Suprapubic skin (tissue), 4 donors: ENCODE measurements around the gene A3GALT2. TPM values are rescaled to one million over a fixed set of nuclear protein-coding genes. Genes with fewer than 3 reads are reported as not detected.

ENCODE experiments used
- DNase-seq, 2 donors: peaks; one replicate each; pipeline ENCODE4 v3.0.0-alpha.2; 2019; ENCODE audit warnings: low spot score in 2 of 2
- H3K27ac ChIP-seq: fragments of 200-600 bp; sonication (generic); one replicate; pipeline ENCODE4 v1.5.1; 2019
- H3K27me3 ChIP-seq: fragments of 200-600 bp; sonication (generic); one replicate; pipeline ENCODE4 v1.5.1; 2019
- H3K36me3 ChIP-seq: fragments of 200-600 bp; sonication (generic); one replicate; pipeline ENCODE4 v1.5.1; 2019
- H3K4me1 ChIP-seq: fragments of 200-600 bp; sonication (generic); one replicate; pipeline ENCODE4 v1.5.1; 2019
- H3K4me3 ChIP-seq: fragments of 200-600 bp; sonication (generic); one replicate; pipeline ENCODE4 v1.5.1; 2019; ENCODE audit warnings: mild to moderate bottlenecking
- H3K9me3 ChIP-seq: fragments of 200-600 bp; sonication (generic); one replicate; pipeline ENCODE4 v1.5.1; 2019
- EP300 ChIP-seq: sonication (generic); formaldehyde crosslinking; IDR thresholded peaks from one replicate; pipeline ENCODE4 v1.6.1; 2017; ENCODE audit warnings: antibody characterized with exemption
- POLR2A ChIP-seq, 2 donors: fragments of 450-650 bp; IDR thresholded peaks; one replicate each; pipeline ENCODE4 v1.6.1; 2017; ENCODE audit warnings: antibody characterized with exemption in 2 of 2, mild to moderate bottlenecking in 2 of 2, moderate library complexity in 2 of 2
- POLR2AphosphoS5 ChIP-seq, 3 donors: sonication (generic); formaldehyde crosslinking; IDR thresholded peaks; one replicate each; pipeline ENCODE4 v1.6.1; 2017; ENCODE audit warnings: antibody characterized with exemption in 3 of 3
- WGBS: methylation state at CpG from one replicate; pipeline ENCODE4 v1.1.5; 2018; 5-methylcytosine and 5-hydroxymethylcytosine counted together
- total RNA-seq, 4 donors: library from RNA; depleted of rRNA; stranded (reverse); fragments of >200 nt; gene quantifications; one replicate each; pipeline ENCODE4 v1.1.0, GENCODE V29; 2016
- TF ChIP-seq, protein P1 (sequence below), 2 donors: fragments of 200-600 bp in 1 of 2; fragments of 450-650 bp in 1 of 2; sonication (generic) in 1 of 2; IDR thresholded peaks; one replicate each; pipeline ENCODE4 v1.5.1; 2016 to 2019; ENCODE audit warnings: antibody characterized with exemption in 2 of 2, mild to moderate bottlenecking in 1 of 2, moderate library complexity in 1 of 2

Gene A3GALT2
- total RNA-seq, 4 donors from 2014 or later, result not detected

DNA sequence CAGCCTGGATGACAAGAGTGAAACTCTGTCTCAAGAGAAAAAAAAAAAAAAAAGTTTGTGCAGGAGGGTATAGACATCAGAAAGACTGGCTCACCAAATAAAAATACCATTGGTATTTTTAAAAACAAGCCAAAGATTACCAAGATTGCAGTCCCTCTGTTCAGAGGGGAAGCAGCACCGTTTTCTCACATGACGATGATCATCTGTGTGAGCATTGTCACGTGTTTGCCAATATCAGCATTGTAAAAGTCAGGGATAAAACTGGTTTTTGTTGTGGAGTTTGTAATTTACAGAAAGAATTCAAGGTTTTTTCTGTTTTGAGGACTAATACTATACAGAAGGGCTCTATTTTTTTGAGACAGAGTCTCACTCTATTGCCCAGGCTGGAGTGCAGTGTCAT is 38.1 kb downstream of the A3GALT2 start:
- no peaks in the 10 kb centered on the region for H3K27me3 ChIP-seq
- H3K4me1 ChIP-seq, result peaks cover 11% of the 10 kb centered on the region
- DNase-seq, result peak in 1 of 2 donors; percentile 11
- H3K9me3 ChIP-seq, result no peaks in the 10 kb centered on the region
- peaks cover 52% of the 10 kb centered on the region for H3K36me3 ChIP-seq
- H3K27ac ChIP-seq, result no peak overlapping the region
- 84% methylated on average over 3 of the region's 3 CpGs for WGBS
- no peak for TF ChIP-seq POLR2A (IDR thresholded peaks at IDR 0.05)
- no peak for TF ChIP-seq EP300
- no peak for TF ChIP-seq POLR2AphosphoS5 (IDR thresholded peaks at IDR 0.05)
- TF ChIP-seq, protein P1, sequence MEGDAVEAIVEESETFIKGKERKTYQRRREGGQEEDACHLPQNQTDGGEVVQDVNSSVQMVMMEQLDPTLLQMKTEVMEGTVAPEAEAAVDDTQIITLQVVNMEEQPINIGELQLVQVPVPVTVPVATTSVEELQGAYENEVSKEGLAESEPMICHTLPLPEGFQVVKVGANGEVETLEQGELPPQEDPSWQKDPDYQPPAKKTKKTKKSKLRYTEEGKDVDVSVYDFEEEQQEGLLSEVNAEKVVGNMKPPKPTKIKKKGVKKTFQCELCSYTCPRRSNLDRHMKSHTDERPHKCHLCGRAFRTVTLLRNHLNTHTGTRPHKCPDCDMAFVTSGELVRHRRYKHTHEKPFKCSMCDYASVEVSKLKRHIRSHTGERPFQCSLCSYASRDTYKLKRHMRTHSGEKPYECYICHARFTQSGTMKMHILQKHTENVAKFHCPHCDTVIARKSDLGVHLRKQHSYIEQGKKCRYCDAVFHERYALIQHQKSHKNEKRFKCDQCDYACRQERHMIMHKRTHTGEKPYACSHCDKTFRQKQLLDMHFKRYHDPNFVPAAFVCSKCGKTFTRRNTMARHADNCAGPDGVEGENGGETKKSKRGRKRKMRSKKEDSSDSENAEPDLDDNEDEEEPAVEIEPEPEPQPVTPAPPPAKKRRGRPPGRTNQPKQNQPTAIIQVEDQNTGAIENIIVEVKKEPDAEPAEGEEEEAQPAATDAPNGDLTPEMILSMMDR (IDR thresholded peaks at IDR 0.05), result no peak
- no peak overlapping the region for H3K4me3 ChIP-seq

DNA sequence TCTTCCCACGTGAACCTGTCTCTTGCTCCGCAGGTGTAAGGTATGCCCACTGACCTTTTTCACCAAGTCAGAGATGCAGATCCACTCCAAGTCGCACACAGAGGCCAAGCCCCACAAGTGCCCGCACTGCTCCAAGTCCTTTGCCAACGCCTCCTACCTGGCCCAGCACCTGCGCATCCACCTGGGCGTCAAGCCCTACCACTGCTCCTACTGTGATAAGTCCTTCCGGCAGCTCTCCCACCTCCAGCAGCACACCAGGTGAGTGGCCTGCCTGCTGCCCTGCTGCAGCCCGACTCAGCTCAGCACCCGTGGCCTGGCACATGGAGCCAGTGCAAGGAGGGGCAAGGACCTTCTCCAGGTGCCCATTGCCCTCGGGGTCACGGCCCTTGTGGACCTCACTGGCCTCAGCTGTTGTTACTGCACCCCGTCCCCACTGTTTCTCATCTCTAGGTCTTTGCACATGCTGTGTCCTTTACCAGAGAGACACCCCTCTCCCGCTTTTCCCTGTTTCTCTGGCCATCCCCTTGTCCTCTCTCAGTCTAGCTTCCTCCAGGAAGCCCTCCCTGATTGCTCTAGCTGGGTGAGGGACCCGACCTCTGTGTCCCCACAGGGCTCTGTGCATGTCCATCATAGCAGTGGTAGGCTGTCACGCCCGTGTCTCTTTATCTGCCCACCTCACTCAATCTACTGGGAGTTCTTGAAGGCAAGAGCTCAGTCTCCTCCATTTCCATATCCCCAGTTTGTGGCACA is 39.2 kb downstream of the A3GALT2 start:
- H3K4me3 ChIP-seq, result no peak overlapping the region
- no peak for TF ChIP-seq EP300
- TF ChIP-seq POLR2AphosphoS5 (IDR thresholded peaks at IDR 0.05), result no peak
- TF ChIP-seq, protein P1 (IDR thresholded peaks at IDR 0.05), result no peak
- no peak for TF ChIP-seq POLR2A (IDR thresholded peaks at IDR 0.05)
- H3K4me1 ChIP-seq, result peaks cover 10% of the 10 kb centered on the region
- H3K36me3 ChIP-seq, result peaks cover 63% of the 10 kb centered on the region
- peak; percentile 45 to 56 for DNase-seq
- no peaks in the 10 kb centered on the region for H3K27me3 ChIP-seq
- no peaks in the 10 kb centered on the region for H3K9me3 ChIP-seq
- whole genome bisulfite sequencing, result 97% methylated on average over 17 of the region's 17 CpGs
- H3K27ac ChIP-seq, result no peak overlapping the region

DNA sequence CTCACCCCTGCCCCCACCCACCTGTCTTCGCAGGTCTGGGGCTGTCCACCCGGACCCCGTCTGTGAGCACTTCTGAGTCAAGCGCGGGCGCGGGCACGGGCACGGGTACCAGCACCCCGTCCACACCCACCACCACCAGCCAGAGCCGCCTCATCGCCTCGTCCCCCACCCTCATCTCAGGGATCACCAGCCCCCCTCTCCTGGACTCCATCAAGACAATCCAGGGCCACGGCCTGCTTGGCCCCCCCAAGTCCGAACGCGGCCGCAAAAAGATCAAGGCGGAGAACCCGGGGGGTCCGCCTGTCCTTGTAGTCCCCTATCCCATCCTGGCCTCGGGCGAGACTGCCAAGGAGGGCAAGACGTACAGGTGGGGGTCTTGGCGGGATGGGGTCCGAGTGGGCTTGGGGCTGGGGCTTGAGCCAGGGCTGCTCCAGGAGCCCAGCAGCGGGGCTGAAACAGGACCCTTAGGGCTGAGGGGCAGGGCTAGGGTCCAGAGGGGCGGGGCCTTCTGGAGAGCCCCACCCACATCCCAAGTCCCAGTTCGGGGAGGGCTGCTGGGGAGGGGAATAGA is 40.7 kb downstream of the A3GALT2 start:
- DNase-seq, result peak; percentile 56 to 75
- Histone ChIP-seq H3K4me3 (no peak overlapping the region), H3K27me3 (no peaks in the 10 kb centered on the region), H3K9me3 (no peaks in the 10 kb centered on the region), H3K27ac (no peak overlapping the region), H3K36me3 (peaks cover 68% of the 10 kb centered on the region), H3K4me1 (no peaks in the 10 kb centered on the region)
- 91% methylated on average over 28 of the region's 29 CpGs for WGBS
- TF ChIP-seq EP300 (no peak), POLR2A (IDR thresholded peaks at IDR 0.05) (no peak), POLR2AphosphoS5 (IDR thresholded peaks at IDR 0.05) (no peak)
- TF ChIP-seq, protein P1 (IDR thresholded peaks at IDR 0.05), result no peak

DNA sequence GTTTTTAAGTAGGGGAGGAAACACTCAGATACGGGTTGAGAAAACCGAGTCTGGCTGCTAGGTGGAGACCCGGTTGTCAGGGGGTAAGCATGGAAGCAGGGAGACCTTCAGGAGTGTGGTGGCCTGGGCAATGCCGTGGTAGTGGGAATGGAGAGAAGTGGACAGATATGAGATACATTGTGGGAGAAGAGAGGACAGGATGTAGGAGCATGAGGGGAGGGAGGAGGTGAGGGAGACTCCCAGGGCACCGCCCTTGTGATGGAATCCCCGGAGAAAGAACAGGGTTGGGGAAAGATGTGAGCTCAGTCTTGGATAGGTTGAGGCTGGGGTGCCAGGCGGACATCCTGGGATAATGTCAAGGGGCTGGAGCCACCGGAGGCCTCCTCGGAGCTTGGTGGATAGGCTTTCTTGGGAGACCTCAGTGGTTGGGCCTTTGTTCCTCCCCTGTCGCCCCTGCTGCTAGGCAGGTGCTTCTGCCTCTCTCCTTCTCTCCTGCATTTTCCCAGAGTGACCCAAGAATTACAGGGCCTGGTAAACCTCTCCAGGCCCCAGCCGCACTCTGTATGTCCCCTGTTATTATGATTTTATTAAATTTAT is 43.3 kb downstream of the A3GALT2 start:
- Histone ChIP-seq H3K9me3 (no peaks in the 10 kb centered on the region), H3K27ac (no peak overlapping the region), H3K27me3 (no peaks in the 10 kb centered on the region), H3K36me3 (peaks cover 59% of the 10 kb centered on the region), H3K4me3 (no peak overlapping the region), H3K4me1 (peaks cover 5% of the 10 kb centered on the region)
- 88% methylated on average over 11 of the region's 11 CpGs for WGBS
- TF ChIP-seq POLR2AphosphoS5 (IDR thresholded peaks at IDR 0.05) (no peak), EP300 (no peak), POLR2A (IDR thresholded peaks at IDR 0.05) (no peak)
- TF ChIP-seq, protein P1 (IDR thresholded peaks at IDR 0.05), result no peak
- DNase-seq, result peak; percentile 33 to 74
